HG03342 (cell line): ENCODE results near the gene TRIM71.
"Not testable (repeated sequence)": the region's sequence is repeated elsewhere in the genome, so short reads cannot be mapped to it uniquely, and the experiment has no call there.

Experiments used
- ATAC-seq: cut with Tn5 transposase; IDR thresholded peaks from one replicate; pipeline ENCODE4 v1.9.1; 2021; ENCODE audit warnings: mild to moderate bottlenecking, moderate library complexity; ENCODE audit not compliant: unreplicated experiment

Gene TRIM71

DNA sequence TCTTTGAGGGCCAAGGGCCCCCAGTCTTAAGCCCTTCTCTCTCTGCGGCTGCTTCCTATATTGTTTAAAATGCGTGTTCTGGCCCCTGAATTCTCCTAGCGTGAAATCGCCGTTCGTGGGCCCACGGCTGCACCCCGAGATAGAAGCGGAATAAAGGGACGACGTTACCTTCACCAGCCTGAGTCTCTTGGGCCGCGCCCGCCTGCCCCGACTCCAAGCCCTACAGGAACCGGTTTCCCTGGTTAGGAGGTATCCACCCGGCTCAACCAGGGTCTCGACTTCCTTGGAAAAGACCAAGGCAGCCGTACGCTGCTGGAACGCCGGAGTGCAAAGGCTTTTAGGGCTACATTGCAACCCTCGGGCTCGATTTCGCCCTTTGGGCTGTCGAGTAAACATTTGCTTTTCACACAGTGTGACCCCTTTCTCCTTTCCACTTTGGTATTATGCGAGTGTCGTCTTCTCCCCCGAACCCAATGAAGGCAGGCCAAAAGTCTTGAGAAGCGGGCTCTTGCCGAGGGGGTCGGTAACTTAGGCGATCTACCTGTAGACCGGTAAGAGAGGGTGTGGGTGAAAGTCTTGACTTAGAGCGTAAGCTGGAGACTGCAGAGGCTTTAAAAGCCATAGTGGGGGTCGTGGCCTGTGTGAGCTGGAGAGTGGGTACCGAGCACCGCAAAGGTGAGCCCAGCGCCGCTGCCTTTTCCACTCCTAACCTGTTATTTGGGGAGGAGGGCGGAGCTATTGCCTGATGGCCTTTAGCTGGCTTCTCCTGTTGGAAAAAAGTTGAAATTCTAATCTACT, 2.0 kb downstream of the TRIM71 start:
- no peak for ATAC-seq

DNA sequence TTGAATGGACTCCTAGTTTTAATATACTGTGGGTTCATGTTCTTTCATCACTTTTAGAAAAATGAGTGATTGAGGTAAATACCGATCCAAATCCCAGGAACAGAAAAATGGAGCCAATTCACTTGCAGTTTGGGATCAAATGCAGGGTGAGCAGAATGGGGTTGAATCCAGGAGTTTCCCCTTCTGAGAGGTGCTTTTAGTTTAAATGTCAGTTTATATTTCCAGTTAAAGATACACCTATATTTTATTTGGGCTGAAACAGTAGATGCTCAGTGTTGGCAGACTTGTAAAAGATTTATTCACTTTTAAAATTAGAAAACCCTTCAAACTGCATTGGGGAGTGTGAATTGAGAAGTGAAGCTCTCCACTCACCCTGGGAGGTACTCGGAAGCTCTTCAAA, 2.6 kb downstream of the TRIM71 start:
- no peak for ATAC-seq

DNA sequence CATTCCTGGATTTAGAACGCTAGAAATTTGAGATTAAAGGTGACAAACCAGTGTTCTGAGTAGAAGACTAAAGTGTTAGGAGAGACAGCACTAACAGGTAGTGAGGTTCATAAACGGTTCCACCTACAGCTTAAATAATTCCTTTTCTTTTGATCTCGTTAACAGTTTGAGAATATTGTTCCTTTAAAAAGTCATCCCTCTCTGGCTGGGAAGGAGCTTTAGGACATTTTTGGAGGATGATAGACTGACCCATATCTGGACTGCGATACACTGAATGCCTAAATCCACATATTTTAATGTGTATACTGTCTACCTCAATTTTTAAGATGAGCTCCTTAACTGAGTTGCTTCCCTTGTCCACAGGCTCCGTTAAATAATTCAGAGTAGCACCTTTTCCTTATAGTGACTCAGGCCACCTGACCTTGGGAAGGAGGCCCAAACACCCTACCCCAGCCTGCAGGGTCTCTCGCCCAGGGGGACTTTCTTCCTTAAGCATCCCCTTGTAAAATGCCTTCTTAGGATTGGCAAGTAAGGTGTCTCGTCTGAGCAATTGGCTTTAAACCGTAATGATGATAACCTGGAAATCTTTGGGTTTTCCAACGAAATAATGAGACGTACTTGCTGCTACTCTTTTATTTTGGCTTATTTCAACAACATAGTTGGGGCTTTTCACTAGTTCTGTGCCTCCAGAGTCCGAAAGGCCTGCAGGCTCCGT, 3.3 kb downstream of the TRIM71 start:
- ATAC-seq: no peak

DNA sequence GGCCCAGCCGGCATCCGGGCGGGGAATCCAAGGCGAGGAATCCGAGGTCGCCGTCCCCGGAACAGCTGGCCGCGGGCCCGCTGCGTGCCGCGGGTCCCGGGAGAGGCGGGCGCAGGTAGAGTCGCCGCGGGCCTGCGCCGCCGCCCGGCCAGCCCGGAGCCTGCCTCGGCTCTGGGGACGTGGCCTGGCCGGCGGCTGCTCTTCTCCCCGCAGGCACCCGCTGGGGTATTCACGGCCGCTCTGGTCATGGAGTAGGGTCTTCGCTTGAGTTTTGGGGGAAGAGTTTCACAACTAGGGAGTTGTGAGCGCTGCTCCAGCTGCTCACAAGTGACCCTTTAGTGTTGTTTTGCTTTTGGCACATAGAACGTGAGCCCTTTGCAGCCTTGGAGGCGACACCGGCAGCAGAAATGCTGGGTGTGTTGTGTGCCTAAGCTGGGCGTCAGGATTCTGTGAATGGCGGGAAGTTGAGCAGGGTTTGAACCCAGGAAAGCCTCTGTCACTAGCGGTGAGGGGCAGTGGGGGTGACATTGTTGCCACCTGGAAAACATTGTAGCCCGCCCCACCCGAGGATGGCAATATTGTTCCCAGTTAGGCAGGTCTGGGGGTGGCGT, 4.0 kb downstream of the TRIM71 start:
- no peak for ATAC-seq

DNA sequence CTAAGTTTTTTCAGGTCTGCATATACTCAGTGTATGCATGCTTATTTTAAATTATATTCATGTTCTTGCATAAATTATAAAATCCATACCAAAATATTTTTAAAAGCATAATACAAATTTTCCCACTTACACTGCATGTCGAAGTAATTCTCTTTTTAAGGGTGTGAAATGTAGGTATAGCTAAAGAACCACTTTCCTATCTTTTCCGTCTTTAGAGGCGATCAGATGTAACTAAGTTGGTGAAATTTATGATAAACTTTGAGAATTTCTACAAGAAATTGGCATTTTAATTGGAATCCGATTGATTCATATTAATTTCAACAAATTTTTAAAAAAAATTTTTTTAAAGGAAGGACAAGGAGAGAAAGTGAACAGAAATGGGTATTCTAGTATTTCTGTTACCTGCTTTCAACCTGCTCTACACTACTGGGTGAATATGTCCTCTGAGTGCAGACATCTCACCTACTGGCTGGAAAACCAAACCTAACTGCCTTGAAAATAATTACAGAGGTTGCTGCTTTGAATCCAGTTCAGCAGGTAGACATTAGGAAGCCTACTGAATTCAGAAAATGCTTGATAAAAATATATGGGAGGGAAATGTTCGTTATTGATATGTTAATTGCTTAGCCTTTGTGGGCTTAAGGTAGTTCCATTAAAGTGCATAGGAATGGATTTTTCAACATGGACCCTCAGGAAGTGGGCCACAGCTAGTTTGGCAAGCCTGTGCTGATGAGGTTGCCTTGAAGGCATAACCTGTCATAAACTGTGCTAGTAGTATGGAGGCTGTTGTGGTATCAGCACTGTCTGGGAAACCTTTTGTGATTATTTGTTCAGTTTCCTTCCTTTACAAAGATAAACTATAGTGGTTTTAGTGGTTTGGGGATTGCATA, 5.1 kb downstream of the TRIM71 start:
- ATAC-seq: no peak

DNA sequence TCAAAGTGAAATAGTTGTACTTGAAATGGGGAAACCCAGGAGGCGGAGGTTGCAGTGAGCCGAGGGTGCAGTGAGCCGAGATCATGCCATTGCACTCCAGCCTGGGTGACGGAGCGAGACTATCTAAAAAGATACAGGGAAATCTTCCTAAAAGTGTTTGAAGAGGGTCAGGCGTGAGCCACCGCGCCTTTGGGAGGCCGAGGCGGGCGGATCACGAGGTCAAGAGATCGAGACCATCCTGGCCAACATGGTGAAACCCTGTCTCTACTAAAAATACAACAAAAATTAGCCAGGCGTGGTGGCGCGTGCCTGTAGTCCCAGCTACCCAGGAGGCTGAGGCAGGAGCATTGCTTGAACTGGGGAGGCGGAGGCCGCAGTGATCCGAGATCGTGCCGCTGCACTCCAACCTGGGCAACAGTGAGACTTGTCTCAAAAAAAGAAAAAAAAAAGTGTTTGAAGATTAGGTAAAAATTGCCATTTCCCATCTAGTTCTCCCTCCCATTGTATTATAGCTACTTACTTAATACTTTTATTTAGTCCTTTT, 5.9 kb downstream of the TRIM71 start:
- not testable (repeated sequence) for ATAC-seq

DNA sequence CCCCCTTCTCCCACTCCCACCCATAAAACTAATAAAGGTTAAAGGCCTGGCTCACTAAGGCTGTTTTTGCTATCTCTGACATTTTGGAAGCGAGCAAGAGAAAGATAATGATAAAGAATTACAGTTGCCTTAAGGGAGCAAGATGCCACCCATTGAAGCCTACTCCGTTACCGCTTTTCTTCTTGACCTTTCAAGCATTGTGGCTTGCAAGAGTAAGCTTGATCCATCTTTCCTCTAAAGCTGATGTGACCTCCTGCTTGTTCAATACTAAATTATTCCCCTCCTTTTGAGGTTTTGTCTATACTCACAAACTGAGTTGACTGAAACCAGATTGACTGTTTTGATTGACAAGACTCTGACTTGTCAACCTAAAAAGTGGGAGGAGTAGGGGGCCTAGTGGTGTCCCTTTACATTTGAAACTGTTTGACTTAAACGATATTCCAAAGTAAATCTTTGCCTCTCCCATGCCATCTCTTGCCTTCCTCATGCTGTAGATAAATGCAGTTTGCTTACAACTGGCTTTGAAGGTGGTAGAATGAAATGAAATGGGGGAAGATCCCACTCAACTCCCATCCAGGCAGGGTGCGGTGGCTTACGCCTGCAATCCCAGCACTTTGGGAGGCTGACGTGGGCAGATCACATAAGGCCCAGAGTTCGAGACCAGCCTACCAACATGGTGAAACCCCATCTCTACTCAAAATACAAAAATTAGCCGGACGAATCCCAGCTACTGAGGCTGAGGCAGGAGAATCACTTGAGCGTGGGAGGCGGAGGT, 8.0 kb downstream of the TRIM71 start:
- ATAC-seq: no peak

DNA sequence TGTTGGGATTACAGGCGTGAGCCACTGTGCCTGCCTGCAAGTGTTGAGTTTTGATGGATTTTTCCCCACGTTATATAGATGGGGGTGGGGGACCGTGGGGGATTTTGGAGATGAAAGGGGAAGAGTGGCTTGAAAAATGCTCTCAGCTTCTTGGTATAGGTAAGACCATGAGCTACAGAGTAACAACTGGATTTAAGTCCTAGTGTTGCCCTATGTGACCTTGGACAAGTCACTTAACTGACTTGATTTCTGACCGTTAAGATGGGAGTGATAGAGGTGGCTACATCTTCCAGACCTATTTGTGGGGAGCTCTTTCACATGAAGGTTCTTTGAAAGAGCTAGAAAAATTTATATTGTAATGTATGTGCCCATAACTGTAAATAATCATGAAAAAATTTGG, 13.3 kb downstream of the TRIM71 start:
- ATAC-seq: no peak

DNA sequence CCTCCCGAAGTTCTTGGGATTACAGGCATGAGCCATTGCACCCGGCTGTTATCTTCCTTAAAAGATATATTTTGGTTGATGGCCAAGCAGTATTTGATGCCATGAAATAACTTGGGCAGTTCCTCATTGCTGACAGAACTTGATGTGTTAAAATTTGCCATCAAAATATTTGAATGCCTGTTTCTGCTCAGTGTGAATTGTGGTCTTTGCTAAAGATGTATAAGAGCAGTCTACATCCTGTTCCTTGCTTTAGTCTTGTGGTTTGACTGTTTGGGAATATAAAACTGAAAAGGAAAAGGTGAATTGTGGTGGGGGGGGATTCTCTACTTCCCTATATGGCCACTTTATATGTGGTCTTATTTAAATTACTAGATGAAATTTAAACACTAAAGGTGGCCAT, 14.0 kb downstream of the TRIM71 start:
- ATAC-seq: no peak

DNA sequence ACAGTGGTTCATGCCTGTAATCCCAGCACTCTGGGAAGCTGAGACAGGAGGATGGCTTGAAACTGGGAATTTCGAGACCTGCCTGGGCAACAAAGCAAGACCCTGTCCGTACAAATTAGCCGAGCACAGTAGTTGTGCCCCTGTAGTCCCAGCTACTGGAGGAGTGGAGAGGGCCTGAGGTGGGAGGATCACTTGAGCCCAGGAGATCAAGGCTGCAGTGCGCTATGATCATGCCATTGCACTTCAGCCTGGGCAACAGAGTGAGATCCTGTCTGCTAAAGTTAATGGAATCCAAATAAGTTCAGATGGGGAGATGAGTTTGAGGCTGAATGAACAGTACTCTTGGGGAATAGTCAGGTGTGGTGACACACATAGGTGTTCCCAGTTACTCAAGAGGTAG, 14.4 kb downstream of the TRIM71 start:
- no peak for ATAC-seq

DNA sequence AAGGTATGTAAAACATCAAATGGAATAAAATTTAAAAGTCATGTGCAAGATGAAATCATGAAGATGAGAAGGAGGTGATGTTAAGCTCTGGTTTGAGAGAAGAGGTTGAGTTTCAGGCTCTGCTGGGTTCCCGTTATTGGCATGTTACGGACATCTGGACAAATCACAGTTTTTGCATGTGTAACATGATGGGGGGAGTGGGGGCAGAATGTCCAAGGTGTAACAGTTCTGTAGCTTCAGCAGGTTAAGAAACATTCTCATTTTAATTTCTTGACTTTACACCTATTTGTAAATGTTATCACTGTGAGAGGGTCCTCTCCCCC, 17.2 kb downstream of the TRIM71 start:
- ATAC-seq: no peak

DNA sequence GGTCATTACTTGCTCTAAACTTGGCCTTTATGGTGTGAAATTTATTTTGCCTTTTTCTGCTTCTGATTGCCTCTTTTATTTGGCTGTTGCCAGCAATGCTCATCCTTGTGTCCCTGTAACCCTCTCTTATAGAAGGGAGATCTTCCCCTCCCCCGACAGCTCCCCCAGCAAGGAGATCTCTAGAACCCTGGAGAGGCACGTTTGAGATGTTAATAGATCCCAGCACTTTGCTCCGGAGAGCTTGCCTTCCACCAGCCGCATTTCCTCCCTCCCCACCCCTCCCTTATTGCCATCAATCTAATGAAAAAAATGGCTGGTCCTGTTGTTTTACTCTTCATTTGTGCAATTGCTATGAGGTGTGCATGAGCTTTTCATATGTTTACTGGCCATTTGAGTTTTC, 18.2 kb downstream of the TRIM71 start:
- ATAC-seq: no peak

DNA sequence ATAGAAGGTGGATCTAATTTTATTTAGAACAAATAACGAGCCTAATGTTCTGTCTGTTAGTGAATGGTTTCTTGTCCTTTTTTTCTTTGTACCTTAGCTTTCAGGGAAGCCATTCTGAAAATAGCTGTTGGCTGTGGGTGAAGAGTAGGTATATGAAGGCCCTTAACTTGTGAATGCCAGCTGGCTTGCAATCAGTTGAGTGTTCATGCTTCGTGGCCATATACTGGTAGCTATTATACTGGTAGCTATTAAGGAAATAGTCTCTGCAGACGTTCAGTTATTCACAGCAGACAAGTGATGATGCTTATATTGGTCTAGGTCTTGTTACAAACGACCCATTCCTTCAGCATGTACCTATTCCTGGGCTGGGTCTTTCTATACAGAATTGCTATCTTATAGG, 18.8 kb downstream of the TRIM71 start:
- no peak for ATAC-seq

DNA sequence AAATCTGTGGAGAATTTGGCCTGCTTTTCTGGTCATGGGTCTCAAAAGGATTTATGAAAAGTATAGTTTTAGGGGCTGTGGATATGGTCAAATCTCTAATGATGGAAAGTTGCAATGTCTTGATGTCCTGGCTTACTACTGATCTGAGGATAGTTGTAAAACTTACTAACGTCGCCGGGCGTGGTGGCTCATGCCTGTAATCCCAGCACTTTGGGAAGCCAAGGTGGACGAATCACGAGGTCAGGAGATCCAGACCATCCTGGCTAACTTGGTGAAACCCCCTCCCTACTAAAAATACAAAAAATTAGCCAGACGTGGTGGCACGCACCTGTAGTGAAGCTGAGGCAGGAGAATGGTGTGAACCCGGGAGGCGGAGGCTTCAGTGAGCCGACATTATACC, 19.6 kb downstream of the TRIM71 start:
- no peak for ATAC-seq

DNA sequence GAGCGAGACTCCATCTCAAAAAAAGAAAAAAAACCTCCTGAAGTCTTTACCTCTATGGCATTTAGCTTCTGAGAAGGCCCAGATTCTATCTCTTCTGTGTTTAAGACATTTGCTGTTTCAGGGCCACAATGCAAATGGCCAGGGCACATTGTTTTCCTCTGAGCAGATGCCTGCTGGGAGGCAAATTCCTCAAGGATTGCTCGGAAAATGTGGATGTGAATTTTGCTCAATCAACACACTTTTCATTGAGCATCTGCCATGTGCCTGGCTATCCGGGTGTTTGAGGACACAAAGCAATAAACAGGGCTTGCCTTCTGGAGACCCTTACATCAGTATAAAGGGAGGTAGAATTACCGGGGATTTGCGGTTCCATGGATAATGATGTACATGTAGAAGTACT, 20.0 kb downstream of the TRIM71 start:
- no peak for ATAC-seq

DNA sequence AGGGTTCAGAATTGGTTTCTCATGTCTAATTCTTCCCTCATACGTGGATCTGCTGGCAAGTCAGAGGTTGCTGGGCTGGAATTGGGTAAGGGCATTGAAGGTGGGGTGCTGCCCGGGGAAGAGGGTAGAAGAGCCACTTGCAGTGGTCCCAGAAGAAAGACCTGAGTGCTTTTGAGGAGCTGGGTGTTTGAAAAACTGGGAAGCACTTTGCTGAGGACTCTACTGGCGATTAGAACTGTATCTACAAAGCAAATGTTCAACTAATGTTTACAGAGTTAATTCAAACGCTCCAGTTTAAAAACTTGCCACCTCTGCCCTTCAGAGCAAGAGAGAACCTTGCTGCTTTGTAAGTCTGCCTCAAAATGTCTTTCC, 21.9 kb downstream of the TRIM71 start:
- ATAC-seq: no peak

DNA sequence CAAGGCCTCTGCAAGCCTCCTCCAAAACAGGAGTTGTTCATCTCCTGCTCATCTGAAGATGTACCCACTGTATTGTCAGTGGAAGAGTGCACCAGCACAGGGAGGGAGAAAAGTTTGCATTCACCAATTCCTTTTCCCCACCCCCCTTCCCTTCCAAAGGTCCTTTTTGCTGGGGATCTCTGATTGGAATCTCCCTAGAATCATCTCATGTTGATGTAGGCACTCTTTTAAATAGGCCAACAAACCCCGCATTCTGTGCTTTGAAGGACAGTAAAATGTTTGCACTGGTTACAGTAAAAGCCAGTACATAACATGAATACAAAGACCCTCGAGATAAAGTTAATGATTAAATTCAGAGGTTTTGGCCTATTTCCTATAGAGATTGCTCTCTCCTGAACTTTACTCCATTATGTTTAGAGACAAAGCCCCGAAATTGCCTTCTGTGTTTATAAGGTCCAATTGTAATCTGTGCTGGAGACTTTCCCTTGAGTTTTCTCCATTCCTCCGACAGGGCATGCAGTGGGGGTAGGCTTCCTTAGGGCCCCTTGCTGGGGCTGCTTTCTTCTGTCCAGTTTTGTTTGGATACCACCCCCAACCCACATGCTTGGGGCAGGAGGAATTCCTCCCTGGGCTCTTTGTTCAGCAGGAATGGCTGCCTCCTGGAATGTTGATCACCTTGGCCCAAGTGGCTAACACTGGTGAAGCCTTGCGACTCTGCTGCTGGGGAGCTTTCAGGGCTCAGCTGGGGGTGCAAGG, 22.5 kb downstream of the TRIM71 start:
- ATAC-seq: no peak

DNA sequence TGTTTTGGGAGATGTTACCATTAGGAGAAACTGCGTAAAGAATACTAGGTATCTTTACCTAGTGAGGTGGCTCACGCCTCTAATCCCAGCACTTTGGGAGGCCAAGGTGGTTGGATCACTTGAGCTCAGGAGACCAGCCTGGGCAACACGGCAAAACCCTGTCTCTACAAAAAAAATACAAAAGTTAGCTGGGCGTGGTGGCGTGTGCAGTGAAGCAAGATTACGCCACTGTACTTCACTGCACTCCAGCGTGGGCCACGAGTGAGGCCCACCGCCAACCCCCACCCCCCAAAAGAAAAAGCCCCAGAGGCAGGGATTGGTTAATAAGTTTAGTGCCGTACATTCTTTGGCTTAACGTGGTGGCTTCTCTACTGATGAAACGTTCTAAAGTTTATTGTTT, 23.5 kb downstream of the TRIM71 start:
- no peak for ATAC-seq

DNA sequence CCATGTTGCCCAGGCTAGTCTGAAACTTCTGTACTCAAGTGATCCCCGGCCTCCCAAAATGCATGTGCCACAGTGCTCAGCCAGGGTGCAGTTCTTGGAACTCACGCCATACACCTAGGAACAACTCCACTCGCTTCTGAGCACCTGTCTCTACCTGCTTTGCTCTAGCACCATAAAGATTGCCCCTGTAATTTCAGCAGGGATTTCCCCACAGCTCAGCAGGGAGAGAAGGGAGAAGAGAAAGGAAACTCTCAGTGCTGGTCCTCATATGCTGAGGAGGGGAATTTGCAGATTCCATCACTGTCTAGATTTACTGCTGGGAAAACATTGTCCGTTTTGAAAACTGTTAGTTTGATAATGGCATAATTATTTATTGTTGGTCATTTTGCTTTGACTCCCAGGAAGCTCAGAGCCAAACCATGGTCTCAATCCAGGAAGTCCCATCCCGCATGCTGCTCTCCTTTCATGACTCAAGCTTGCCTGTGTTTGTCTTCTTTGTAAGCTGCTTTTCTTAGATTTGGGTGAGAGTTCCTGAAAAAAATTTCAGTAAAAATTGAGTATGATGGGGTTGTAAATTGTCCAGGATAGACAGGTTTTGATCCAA, 24.2 kb downstream of the TRIM71 start:
- ATAC-seq: no peak
